Measurements from ENCODE around the gene SERINC3.

- TF ChIP-seq RAD21 (conservative IDR thresholded peaks at IDR 0.05) (no peak), CTCF (IDR thresholded peaks at IDR 0.05; ENCODE audit: poor library complexity, severe bottlenecking) (no peak), EZH2 (IDR thresholded peaks at IDR 0.05; ENCODE audit: borderline replicate concordance, insufficient read depth, low read length, poor library complexity, severe bottlenecking) (no peak), POLR2AphosphoS5 (IDR thresholded peaks at IDR 0.05) (no peak), MXI1 (conservative IDR thresholded peaks at IDR 0.05; ENCODE audit: poor library complexity, severe bottlenecking) (no peak)
Measured at GRCh38 chr20:44526129-44526528, 4.3 kb upstream of the SERINC3 start.

Data from neural cell (in vitro differentiated cells).